Heart right ventricle (tissue), 16 donors: ENCODE results near the gene OCIAD2. TPM values are rescaled to one million over a fixed set of nuclear protein-coding genes. Genes with fewer than 3 reads are reported as not detected.

Experiments used
- ATAC-seq, 8 donors: fragments of 200-7000 bp; cut with Tn5 transposase; one replicate each; pipeline ENCODE4 v1.9.1; 2020; ENCODE audit warnings: mild to moderate bottlenecking in 8 of 8, moderate library complexity in 8 of 8, moderate number of reproducible peaks in 1 of 8
- DNase-seq, 2 donors: peaks; one replicate each; pipeline ENCODE4 v3.0.0-alpha.2; 2020
- H3K27ac ChIP-seq, 10 donors: fragments of 200-600 bp; sonication (generic) in 2 of 10; one replicate each; pipeline versions ENCODE4 v1.5.0 to v1.8.0; 2020 to 2022; ENCODE audit warnings: mild to moderate bottlenecking in 3 of 10
- H3K27me3 ChIP-seq, 7 donors: fragments of 200-600 bp; one replicate each; pipeline ENCODE4 v1.8.0; 2021 to 2022; ENCODE audit warnings: mild to moderate bottlenecking in 2 of 7
- H3K36me3 ChIP-seq, 9 donors: fragments of 200-600 bp; sonication (generic) in 1 of 9; one replicate each; pipeline versions ENCODE4 v1.5.0 to v1.8.0; 2020 to 2022; ENCODE audit warnings: mild to moderate bottlenecking in 2 of 9
- H3K4me1 ChIP-seq, 9 donors: fragments of 200-600 bp; sonication (generic) in 1 of 9; one replicate each; pipeline versions ENCODE4 v1.5.0 to v1.8.0; 2020 to 2022; ENCODE audit warnings: mild to moderate bottlenecking in 4 of 9
- H3K4me3 ChIP-seq, 10 donors: fragments of 200-600 bp; sonication (generic) in 2 of 10; one replicate each; pipeline versions ENCODE4 v1.5.0 to v1.8.0; 2020 to 2022; ENCODE audit warnings: mild to moderate bottlenecking in 7 of 10, moderate library complexity in 2 of 10
- H3K9me3 ChIP-seq, 11 donors: fragments of 200-600 bp in 10 of 11; sonication (generic) in 2 of 11; one replicate each; pipeline versions ENCODE4 v1.5.0 to v1.8.0; 2013 to 2022; ENCODE audit warnings: mild to moderate bottlenecking in 2 of 11, control low read depth in 1 of 11, moderate library complexity in 1 of 11
- WGBS, 2 donors: extraction: QIAGEN DNeasy Blood & Tissue Kit; methylation state at CpG; one replicate each; pipeline ENCODE4 v1.1.7; 2013; ENCODE audit warnings: inconsistent platforms in 1 of 2; 5-methylcytosine and 5-hydroxymethylcytosine counted together
- intact Hi-C, 10 donors: fragments of 100-400 bp; cut with DNase I; formaldehyde crosslinking; loops; one replicate each; pipeline versions ENCODE4 v1.11.1 to v1.14.2; 2022
- polyA plus RNA-seq, 2 donors: library from polyadenylated mRNA; stranded (reverse); fragments of 200-250 nt; gene quantifications; one replicate each; pipeline ENCODE4 v1.2.3, GENCODE V29; 2013
- total RNA-seq, 10 donors: library from RNA; stranded (reverse); fragmentation: NEBNext Ultra II Directional in 3 of 10; extraction: Animal tissue kit (Norgen Biotek cat#: 25700) in 3 of 10; gene quantifications; one replicate each; pipeline versions ENCODE4 v1.2.1 to v1.2.4, GENCODE V29; 2021 to 2023
- TF ChIP-seq, protein P1 (sequence below), 9 donors: fragments of 200-600 bp; sonication (generic) in 2 of 9; IDR thresholded peaks; one replicate each; pipeline versions ENCODE4 v1.5.0 to v1.8.0; 2021 to 2022; ENCODE audit warnings: antibody characterized with exemption in 9 of 9, mild to moderate bottlenecking in 5 of 9, moderate library complexity in 1 of 9
- donor health status: Arrhythmogenic right ventricular cardiomyopathy.
- donor health status: ischemic (EF 13 %, LVEDD 7.1; RV severe dilation, severe dysfunction).
- donor health status: healthy with polysubstance abuse.
- donor health status: DM: no; HTN: yes; CAD: no.
- donor health status: DM: no; HTN: no; CAD: no.
- donor health status: ischemic (EF 25% LVEDD 6.9; RV normal size, moderate dysfunction).
- donor health status: ischemic (EF 25% LVEDD 5.7; RV mildly dilated, moderate dysfunction).
- donor health status: healthy.
- donor health status: DM: yes; HTN: yes; CAD: no.
- donor health status: Ischemic cardiomyopathy.
- donor health status: ischemic (EF 35%, LVEDD 5.7; RV mildly dilated, moderate dysfunction).
- donor health status: nonischemic (EF 11% LVEDD 7.7; RV severe dilation, severe dysfunction).
- donor health status: DM: yes; HTN: yes; CAD: no.
- donor health status: PGD.
- donor health status: ischemic (EF 29% LVEDD 5.4; RV normal size, mild dysfunction).
- donor health status: nonischemic (EF 23%, LVEDD 6.1; RV moderate dilation, normal function).

The OCIAD2 gene
- total and polyA plus RNA-seq, 12 donors = 11.4 to 30.2 (median 15.0) TPM

DNA sequence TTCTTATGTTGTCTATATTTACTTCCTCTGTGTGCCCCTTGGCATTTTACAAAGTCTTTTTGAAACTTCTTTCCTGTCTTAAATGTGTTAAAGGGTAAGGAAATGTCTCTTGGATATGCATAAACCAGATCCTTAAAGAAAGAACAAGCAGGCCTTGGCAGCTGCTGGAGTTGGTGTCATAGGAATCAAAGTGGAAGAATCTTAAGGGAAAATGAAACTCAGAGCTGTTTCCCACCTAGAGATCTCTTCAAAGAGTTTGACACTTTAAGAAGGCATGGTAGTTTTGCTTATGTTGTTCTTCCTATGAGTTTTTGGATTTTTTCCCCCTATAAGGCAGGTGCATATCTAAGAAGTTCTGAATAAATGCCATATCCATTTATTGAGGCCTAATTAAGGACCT, 42.5 kb upstream of the OCIAD2 start:
- ATAC-seq (no peak), DNase-seq (no peak)
- TF ChIP-seq, protein P1, sequence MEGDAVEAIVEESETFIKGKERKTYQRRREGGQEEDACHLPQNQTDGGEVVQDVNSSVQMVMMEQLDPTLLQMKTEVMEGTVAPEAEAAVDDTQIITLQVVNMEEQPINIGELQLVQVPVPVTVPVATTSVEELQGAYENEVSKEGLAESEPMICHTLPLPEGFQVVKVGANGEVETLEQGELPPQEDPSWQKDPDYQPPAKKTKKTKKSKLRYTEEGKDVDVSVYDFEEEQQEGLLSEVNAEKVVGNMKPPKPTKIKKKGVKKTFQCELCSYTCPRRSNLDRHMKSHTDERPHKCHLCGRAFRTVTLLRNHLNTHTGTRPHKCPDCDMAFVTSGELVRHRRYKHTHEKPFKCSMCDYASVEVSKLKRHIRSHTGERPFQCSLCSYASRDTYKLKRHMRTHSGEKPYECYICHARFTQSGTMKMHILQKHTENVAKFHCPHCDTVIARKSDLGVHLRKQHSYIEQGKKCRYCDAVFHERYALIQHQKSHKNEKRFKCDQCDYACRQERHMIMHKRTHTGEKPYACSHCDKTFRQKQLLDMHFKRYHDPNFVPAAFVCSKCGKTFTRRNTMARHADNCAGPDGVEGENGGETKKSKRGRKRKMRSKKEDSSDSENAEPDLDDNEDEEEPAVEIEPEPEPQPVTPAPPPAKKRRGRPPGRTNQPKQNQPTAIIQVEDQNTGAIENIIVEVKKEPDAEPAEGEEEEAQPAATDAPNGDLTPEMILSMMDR (IDR thresholded peaks at IDR 0.05) = no peak
- Histone ChIP-seq H3K9me3 (peaks cover 0 to 14% (median 0%) of the 10 kb centered on the region in 11 donors), H3K4me1 (no peaks in the 10 kb centered on the region), H3K4me3 (no peak overlapping the region), H3K27ac (no peak overlapping the region), H3K36me3 (no peaks in the 10 kb centered on the region), H3K27me3 (no peaks in the 10 kb centered on the region)
- intact Hi-C loops = no loop called here

DNA sequence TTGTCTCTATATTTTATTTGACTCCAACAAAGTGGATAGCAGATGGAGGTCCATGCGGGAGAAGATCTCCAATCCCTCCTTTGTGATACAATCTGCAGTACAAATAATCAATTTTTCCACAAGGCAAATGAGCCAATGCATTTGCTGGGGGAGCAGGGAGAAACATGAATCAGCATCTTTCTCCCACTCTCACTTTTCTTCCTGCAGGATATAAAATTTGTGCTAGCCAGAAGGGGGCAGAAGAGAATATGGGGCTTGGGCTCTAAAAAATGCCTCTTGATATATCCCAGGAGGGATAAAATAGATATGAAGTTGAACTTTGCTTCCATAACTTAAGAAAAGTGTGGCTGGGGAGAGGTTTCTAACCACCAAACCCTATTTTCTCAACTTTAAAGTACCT, 41.2 kb upstream of the OCIAD2 start:
- Histone ChIP-seq H3K27ac (no peak overlapping the region), H3K27me3 (no peaks in the 10 kb centered on the region), H3K9me3 (peaks cover 0 to 14% (median 0%) of the 10 kb centered on the region in 11 donors), H3K36me3 (no peaks in the 10 kb centered on the region), H3K4me3 (no peak overlapping the region), H3K4me1 (no peaks in the 10 kb centered on the region)
- TF ChIP-seq, protein P1 (IDR thresholded peaks at IDR 0.05) = no peak
- intact Hi-C loops = no loop called here
- WGBS, 2 donors = 93 to 94% methylated on average over 1 of the region's 1 CpG
- no peak for DNase-seq
- ATAC-seq = no peak

DNA sequence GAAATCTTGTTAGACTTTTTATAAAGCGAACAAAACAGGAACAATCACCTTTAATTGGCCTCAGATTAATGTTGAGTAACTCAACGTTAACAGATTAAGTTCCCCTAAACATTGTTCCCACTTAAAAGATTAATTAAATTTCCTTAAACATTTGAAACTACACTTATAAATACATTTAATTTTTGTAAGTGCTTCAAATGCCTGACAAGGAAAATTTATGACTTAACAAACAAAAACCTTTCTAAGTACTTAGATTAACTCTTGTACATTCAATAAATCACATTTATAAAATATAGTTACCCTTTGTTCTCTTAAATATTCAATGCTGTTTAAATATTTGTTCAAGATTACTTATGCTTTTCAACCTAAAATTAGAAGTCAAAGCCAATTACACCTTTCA, 39.4 kb upstream of the OCIAD2 start:
- WGBS, 2 donors = 79 to 85% methylated on average over 2 of the region's 2 CpGs
- no peaks in the 10 kb centered on the region for H3K27me3 ChIP-seq
- intact Hi-C loops = no loop called here
- ATAC-seq = no peak
- no peak overlapping the region for H3K4me3 ChIP-seq
- DNase-seq = no peak
- H3K36me3 ChIP-seq = no peaks in the 10 kb centered on the region
- no peaks in the 10 kb centered on the region for H3K4me1 ChIP-seq
- H3K27ac ChIP-seq = no peak overlapping the region
- H3K9me3 ChIP-seq = no peaks in the 10 kb centered on the region
- TF ChIP-seq, protein P1 (IDR thresholded peaks at IDR 0.05) = no peak

DNA sequence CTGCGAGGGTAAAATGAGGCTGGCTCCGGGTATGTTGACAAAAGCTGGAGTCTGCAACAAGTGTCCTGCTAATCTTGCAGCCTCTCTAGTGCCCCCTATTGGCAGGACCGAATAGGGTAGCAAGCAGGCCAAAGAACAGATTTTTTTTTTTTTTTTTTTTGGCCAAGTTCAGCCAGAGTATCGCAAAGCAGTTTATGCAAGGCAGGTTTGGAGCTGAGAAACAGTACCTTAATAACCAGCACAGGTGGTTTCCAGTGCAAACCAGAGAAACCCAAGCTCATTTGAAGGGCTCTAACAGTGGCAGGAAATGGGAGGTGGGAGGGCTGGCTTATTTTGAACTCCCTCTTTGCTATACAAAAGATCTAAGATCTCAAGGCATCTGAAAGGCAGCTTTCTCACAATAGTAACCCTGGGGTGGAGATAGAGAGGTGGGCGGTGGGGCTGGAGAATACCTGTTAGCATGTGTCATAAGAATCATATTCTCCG, 38.2 kb upstream of the OCIAD2 start:
- intact Hi-C loops = no loop called here
- no peak for DNase-seq
- Histone ChIP-seq H3K27me3 (no peaks in the 10 kb centered on the region), H3K4me3 (no peak overlapping the region), H3K27ac (no peak overlapping the region), H3K9me3 (no peaks in the 10 kb centered on the region), H3K36me3 (no peaks in the 10 kb centered on the region), H3K4me1 (peaks cover 0 to 3% (median 0%) of the 10 kb centered on the region in 9 donors)
- TF ChIP-seq, protein P1 (IDR thresholded peaks at IDR 0.05) = peak in 5 of 9 donors; percentile 14 to 40 (median 22)
- 70% methylated on average over 6 of the region's 6 CpGs for WGBS, 2 donors
- ATAC-seq = no peak
